ENCODE data around the gene SIM1.
A peak's percentile ranks its signal among the peaks of the same experiment; 100 is the strongest.

The SIM1 gene

GRCh38 chr6:100464903-100465700 lies at the start of gene SIM1:
SIM1 (minus strand) TSS chr6:100464921; CDS start chr6:100463468, 1,453 bp downstream.
- no peak for DNase-seq

- no peak for DNase-seq
These were observed 47.6 kb upstream of the SIM1 start for GRCh38 chr6:100512203-100512862.

- no peak for DNase-seq
These were observed 44.4 kb upstream of the SIM1 start for GRCh38 chr6:100509101-100509500.

GRCh38 chr6:100506651-100507050 lies 41.9 kb upstream of the SIM1 start:
- DNase-seq: no peak

- peak; percentile 20 for DNase-seq
These were observed 40.3 kb upstream of the SIM1 start for GRCh38 chr6:100504786-100505737.

GRCh38 chr6:100503043-100503705 lies 38.5 kb upstream of the SIM1 start:
- no peak for DNase-seq

- no peak for DNase-seq
These were observed 28.6 kb upstream of the SIM1 start for GRCh38 chr6:100493206-100493888.

- no peak for DNase-seq
These were observed 27.4 kb upstream of the SIM1 start for GRCh38 chr6:100491952-100492670.

GRCh38 chr6:100490065-100490464 lies 25.3 kb upstream of the SIM1 start:
- DNase-seq: no peak

GRCh38 chr6:100488244-100488643 lies 23.5 kb upstream of the SIM1 start:
- DNase-seq: no peak

GRCh38 chr6:100487638-100488037 lies 22.9 kb upstream of the SIM1 start:
- DNase-seq: no peak

- no peak for DNase-seq
These were observed 20.5 kb upstream of the SIM1 start for GRCh38 chr6:100485268-100485667.

- DNase-seq: no peak
These were observed 19.8 kb upstream of the SIM1 start for GRCh38 chr6:100484474-100484873.

GRCh38 chr6:100482698-100483097 lies 18.0 kb upstream of the SIM1 start:
- no peak for DNase-seq

GRCh38 chr6:100479179-100480035 lies 14.7 kb upstream of the SIM1 start:
- DNase-seq: peak; percentile 38

- DNase-seq: no peak
These were observed 11.0 kb upstream of the SIM1 start for GRCh38 chr6:100475554-100476320.

GRCh38 chr6:100473182-100473581 lies 8.5 kb upstream of the SIM1 start:
- no peak for DNase-seq

- DNase-seq: peak; percentile 81
These were observed 8.0 kb upstream of the SIM1 start for GRCh38 chr6:100472674-100473073.

GRCh38 chr6:100470422-100471120 lies 5.8 kb upstream of the SIM1 start:
- no peak for DNase-seq

Data from kidney glomerular epithelial cell (primary cell).